ENCODE measurements around the gene JOSD1.

Gene JOSD1

GRCh38 chr22:38733329-38733723, 32.6 kb upstream of the JOSD1 start:
- TF ChIP-seq CTCF (IDR thresholded peaks at IDR 0.05; ENCODE audit: extremely low read depth, insufficient read depth, missing control alignments): peak; percentile 77
- in situ Hi-C loops (cut with MboI; ENCODE audit: low pct_unique_long_range_greater_than_20kb, low sequenced_read_pairs, unreplicated experiment): no loop called here
- peak; percentile 67 for DNase-seq (ENCODE audit: low spot score)

DNA sequence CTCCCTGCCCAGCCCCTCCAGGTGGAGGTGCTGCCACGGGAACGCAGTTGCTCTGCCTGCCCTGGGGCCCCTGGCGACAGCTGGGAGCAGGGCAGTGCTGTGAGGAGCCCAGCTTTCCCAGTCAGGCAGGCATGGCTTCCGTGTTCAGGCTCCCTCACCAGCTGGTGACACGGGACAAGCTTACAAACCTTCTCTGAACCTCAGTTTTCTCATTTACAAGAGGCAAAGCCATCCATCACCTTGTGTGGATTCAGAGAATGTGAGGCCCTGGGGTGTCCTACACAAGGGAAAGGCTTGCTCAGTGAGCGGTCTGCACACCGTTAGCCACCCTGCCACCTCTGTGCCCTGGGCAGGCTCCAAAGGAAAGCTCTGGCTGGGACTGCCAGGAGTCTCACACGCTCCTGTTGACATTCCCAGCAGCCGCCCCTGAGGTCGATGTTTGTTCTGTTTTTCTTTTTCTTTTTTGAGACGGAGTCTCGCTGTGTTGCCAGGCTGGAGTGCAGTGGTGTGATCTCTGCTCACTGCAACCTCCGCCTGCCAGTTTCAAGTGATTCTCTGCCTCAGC, 31.6 kb upstream of the JOSD1 start:
- in situ Hi-C loops (cut with MboI; ENCODE audit: low pct_unique_long_range_greater_than_20kb, low sequenced_read_pairs, unreplicated experiment): no loop called here
- no peak for DNase-seq (ENCODE audit: low spot score)
- no peak for TF ChIP-seq CTCF (IDR thresholded peaks at IDR 0.05; ENCODE audit: extremely low read depth, insufficient read depth, missing control alignments)

DNA sequence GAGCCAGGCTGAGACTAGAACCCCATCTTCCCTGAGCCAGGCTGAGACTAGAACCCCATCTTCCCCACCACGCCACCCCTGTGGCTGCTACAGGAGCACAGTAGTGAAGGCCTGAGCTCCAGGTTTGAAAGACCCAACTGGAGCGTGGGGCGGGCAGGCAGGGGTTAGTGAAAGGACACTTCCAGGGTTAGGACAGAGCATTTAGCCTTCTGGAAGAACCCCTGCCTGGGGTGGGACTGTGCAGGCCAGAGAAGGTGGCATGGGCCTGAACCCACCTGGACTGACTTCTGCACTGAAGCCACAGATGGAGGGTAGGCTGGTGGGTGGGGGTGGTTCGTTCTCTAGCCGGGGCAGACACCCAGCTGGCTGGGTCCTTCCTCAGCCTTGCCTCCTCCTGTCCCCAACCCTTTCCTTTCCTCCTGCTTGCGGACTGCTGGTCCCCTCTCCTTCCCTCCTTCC, 31.0 kb upstream of the JOSD1 start:
- DNase-seq (ENCODE audit: low spot score): no peak
- TF ChIP-seq CTCF (IDR thresholded peaks at IDR 0.05; ENCODE audit: extremely low read depth, insufficient read depth, missing control alignments): no peak
- in situ Hi-C loops (cut with MboI; ENCODE audit: low pct_unique_long_range_greater_than_20kb, low sequenced_read_pairs, unreplicated experiment): no loop called here

- no peak for TF ChIP-seq CTCF (IDR thresholded peaks at IDR 0.05; ENCODE audit: extremely low read depth, insufficient read depth, missing control alignments)
- in situ Hi-C loops (cut with MboI; ENCODE audit: low pct_unique_long_range_greater_than_20kb, low sequenced_read_pairs, unreplicated experiment): no loop called here
Measured at GRCh38 chr22:38730411-38730871, 29.7 kb upstream of the JOSD1 start.

GRCh38 chr22:38729946-38730345, 29.2 kb upstream of the JOSD1 start:
- in situ Hi-C loops (cut with MboI; ENCODE audit: low pct_unique_long_range_greater_than_20kb, low sequenced_read_pairs, unreplicated experiment): no loop called here
- DNase-seq (ENCODE audit: low spot score): no peak
- TF ChIP-seq CTCF (IDR thresholded peaks at IDR 0.05; ENCODE audit: extremely low read depth, insufficient read depth, missing control alignments): no peak

More at GRCh38 chr22:38730411-38730871, 29.7 kb upstream of the JOSD1 start:
- DNase-seq (ENCODE audit: low spot score): no peak

GRCh38 chr22:38728871-38729796, 28.4 kb upstream of the JOSD1 start:
- TF ChIP-seq CTCF (IDR thresholded peaks at IDR 0.05; ENCODE audit: extremely low read depth, insufficient read depth, missing control alignments): no peak
- in situ Hi-C loops (cut with MboI; ENCODE audit: low pct_unique_long_range_greater_than_20kb, low sequenced_read_pairs, unreplicated experiment): no loop called here
- no peak for DNase-seq (ENCODE audit: low spot score)
